Heart right ventricle (tissue), 16 donors: ENCODE measurements around the gene ZNF454. TPM values are rescaled to one million over a fixed set of nuclear protein-coding genes. Genes with fewer than 3 reads are reported as not detected.

Source experiments
- ATAC-seq, 8 donors: fragments of 200-7000 bp; cut with Tn5 transposase; one replicate each; pipeline ENCODE4 v1.9.1; 2020; ENCODE audit warnings: mild to moderate bottlenecking in 8 of 8, moderate library complexity in 8 of 8, moderate number of reproducible peaks in 1 of 8
- DNase-seq, 2 donors: peaks; one replicate each; pipeline ENCODE4 v3.0.0-alpha.2; 2020
- H3K27ac ChIP-seq, 10 donors: fragments of 200-600 bp; sonication (generic) in 2 of 10; one replicate each; pipeline versions ENCODE4 v1.5.0 to v1.8.0; 2020 to 2022; ENCODE audit warnings: mild to moderate bottlenecking in 3 of 10
- H3K27me3 ChIP-seq, 7 donors: fragments of 200-600 bp; one replicate each; pipeline ENCODE4 v1.8.0; 2021 to 2022; ENCODE audit warnings: mild to moderate bottlenecking in 2 of 7
- H3K36me3 ChIP-seq, 9 donors: fragments of 200-600 bp; sonication (generic) in 1 of 9; one replicate each; pipeline versions ENCODE4 v1.5.0 to v1.8.0; 2020 to 2022; ENCODE audit warnings: mild to moderate bottlenecking in 2 of 9
- H3K4me1 ChIP-seq, 9 donors: fragments of 200-600 bp; sonication (generic) in 1 of 9; one replicate each; pipeline versions ENCODE4 v1.5.0 to v1.8.0; 2020 to 2022; ENCODE audit warnings: mild to moderate bottlenecking in 4 of 9
- H3K4me3 ChIP-seq, 10 donors: fragments of 200-600 bp; sonication (generic) in 2 of 10; one replicate each; pipeline versions ENCODE4 v1.5.0 to v1.8.0; 2020 to 2022; ENCODE audit warnings: mild to moderate bottlenecking in 7 of 10, moderate library complexity in 2 of 10
- H3K9me3 ChIP-seq, 11 donors: fragments of 200-600 bp in 10 of 11; sonication (generic) in 2 of 11; one replicate each; pipeline versions ENCODE4 v1.5.0 to v1.8.0; 2013 to 2022; ENCODE audit warnings: mild to moderate bottlenecking in 2 of 11, control low read depth in 1 of 11, moderate library complexity in 1 of 11
- WGBS, 2 donors: extraction: QIAGEN DNeasy Blood & Tissue Kit; methylation state at CpG; one replicate each; pipeline ENCODE4 v1.1.7; 2013; ENCODE audit warnings: inconsistent platforms in 1 of 2; 5-methylcytosine and 5-hydroxymethylcytosine counted together
- intact Hi-C, 10 donors: fragments of 100-400 bp; cut with DNase I; formaldehyde crosslinking; loops; one replicate each; pipeline versions ENCODE4 v1.11.1 to v1.14.2; 2022
- polyA plus RNA-seq, 2 donors: library from polyadenylated mRNA; stranded (reverse); fragments of 200-250 nt; gene quantifications; one replicate each; pipeline ENCODE4 v1.2.3, GENCODE V29; 2013
- total RNA-seq, 10 donors: library from RNA; stranded (reverse); fragmentation: NEBNext Ultra II Directional in 3 of 10; extraction: Animal tissue kit (Norgen Biotek cat#: 25700) in 3 of 10; gene quantifications; one replicate each; pipeline versions ENCODE4 v1.2.1 to v1.2.4, GENCODE V29; 2021 to 2023
- TF ChIP-seq, protein P1 (sequence below), 9 donors: fragments of 200-600 bp; sonication (generic) in 2 of 9; IDR thresholded peaks; one replicate each; pipeline versions ENCODE4 v1.5.0 to v1.8.0; 2021 to 2022; ENCODE audit warnings: antibody characterized with exemption in 9 of 9, mild to moderate bottlenecking in 5 of 9, moderate library complexity in 1 of 9
- donor health status: Arrhythmogenic right ventricular cardiomyopathy.
- donor health status: ischemic (EF 13 %, LVEDD 7.1; RV severe dilation, severe dysfunction).
- donor health status: healthy with polysubstance abuse.
- donor health status: DM: no; HTN: yes; CAD: no.
- donor health status: DM: no; HTN: no; CAD: no.
- donor health status: ischemic (EF 25% LVEDD 6.9; RV normal size, moderate dysfunction).
- donor health status: ischemic (EF 25% LVEDD 5.7; RV mildly dilated, moderate dysfunction).
- donor health status: healthy.
- donor health status: DM: yes; HTN: yes; CAD: no.
- donor health status: Ischemic cardiomyopathy.
- donor health status: ischemic (EF 35%, LVEDD 5.7; RV mildly dilated, moderate dysfunction).
- donor health status: nonischemic (EF 11% LVEDD 7.7; RV severe dilation, severe dysfunction).
- donor health status: DM: yes; HTN: yes; CAD: no.
- donor health status: PGD.
- donor health status: ischemic (EF 29% LVEDD 5.4; RV normal size, mild dysfunction).
- donor health status: nonischemic (EF 23%, LVEDD 6.1; RV moderate dilation, normal function).

The ZNF454 gene
- total and polyA plus RNA-seq, 12 donors, result 0.84 to 2.7 (median 1.7) TPM

DNA sequence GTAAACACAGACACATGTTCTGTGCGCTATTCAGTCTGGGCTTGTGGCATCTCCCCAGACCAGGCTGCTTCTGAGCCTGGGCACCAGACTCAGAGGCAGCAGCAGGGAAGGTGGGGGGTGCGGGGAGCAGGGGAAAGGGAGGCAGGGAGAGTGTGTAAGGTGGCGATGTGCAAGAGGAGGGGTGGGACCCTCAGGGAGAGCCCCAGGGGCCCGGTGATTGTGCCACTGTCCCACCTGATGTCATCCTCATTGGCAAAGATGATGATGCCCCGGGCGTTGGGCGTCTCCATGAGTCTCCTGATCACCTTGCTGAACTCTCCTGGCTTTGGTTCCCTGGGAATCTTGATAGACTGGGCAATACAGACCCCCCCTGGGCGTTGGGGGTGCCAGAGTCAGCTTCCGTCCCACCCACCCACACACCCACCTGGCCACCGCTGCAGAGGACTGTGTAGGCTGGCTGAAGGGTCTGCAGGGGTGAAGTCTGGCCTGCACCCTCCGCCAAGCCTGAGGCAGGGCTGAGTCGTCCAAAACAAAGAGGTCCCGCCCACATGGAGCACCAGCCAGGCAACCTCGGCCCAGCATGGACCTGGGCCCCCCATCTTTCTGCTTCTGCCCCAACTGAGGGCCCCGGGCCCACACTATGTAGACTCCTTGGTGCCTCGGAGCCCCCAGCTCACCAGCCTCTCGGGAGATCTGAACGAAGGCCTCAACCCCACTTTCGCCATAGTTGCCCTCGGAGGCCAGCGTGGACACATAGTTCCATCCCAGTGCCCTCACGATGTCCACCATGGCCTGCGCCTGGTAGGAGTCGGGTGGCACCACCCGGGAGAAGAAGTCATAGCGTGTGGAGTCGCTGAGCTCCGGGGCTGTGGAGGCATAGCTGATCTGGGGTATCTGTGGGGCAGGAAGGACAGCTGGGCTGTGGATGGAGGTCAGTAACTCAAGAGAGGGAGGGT is 50.5 kb downstream of the ZNF454 start:
- TF ChIP-seq, protein P1, sequence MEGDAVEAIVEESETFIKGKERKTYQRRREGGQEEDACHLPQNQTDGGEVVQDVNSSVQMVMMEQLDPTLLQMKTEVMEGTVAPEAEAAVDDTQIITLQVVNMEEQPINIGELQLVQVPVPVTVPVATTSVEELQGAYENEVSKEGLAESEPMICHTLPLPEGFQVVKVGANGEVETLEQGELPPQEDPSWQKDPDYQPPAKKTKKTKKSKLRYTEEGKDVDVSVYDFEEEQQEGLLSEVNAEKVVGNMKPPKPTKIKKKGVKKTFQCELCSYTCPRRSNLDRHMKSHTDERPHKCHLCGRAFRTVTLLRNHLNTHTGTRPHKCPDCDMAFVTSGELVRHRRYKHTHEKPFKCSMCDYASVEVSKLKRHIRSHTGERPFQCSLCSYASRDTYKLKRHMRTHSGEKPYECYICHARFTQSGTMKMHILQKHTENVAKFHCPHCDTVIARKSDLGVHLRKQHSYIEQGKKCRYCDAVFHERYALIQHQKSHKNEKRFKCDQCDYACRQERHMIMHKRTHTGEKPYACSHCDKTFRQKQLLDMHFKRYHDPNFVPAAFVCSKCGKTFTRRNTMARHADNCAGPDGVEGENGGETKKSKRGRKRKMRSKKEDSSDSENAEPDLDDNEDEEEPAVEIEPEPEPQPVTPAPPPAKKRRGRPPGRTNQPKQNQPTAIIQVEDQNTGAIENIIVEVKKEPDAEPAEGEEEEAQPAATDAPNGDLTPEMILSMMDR (IDR thresholded peaks at IDR 0.05), result no peak
- Histone ChIP-seq H3K36me3 (no peaks in the 10 kb centered on the region), H3K9me3 (peaks cover 0 to 46% (median 13%) of the 10 kb centered on the region in 11 donors), H3K27me3 (peaks cover 11 to 50% (median 43%) of the 10 kb centered on the region in 7 donors), H3K4me3 (no peak overlapping the region), H3K27ac (no peak overlapping the region), H3K4me1 (peaks cover 0 to 2% (median 0%) of the 10 kb centered on the region in 9 donors)
- no peak for ATAC-seq
- DNase-seq, result no peak
- WGBS, 2 donors, result 88 to 91% methylated on average over 28 of the region's 28 CpGs
- intact Hi-C loops, result no loop called here

DNA sequence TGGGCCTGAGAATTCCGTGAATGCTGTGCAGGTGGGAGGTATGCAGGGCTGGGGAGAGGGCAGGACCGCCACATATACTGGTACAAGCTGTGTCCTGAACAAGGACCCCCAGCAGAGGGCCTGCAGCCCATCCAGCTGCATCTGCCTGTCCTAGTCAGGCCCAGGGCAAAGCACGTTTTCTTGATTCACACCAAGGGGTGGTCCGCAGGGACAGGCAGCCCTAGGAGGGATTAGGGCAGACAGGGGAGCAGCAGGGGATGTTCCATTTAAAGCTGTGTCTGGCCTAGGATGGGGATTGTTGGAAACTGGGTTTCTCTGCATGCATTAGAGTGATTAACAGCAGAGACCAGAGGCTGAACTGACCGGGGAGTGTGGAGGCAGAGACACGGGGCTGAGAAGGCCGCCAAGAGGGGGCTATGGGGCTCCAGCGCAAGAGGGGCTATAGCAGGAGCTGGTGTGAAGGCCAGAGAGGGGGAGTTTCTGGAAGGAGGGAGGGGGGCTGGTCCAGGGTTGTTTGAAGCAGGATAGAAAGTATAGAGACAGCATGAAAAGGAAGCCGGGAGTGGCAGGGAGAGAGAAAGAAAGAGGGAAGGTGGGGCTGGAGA is 51.4 kb downstream of the ZNF454 start:
- intact Hi-C loops, result no loop called here
- H3K27me3 ChIP-seq, result peaks cover 11 to 58% (median 47%) of the 10 kb centered on the region in 7 donors
- no peak overlapping the region for H3K4me3 ChIP-seq
- peaks cover 0 to 37% (median 4%) of the 10 kb centered on the region in 11 donors for H3K9me3 ChIP-seq
- WGBS, 2 donors, result 47 to 57% methylated on average over 9 of the region's 9 CpGs
- no peaks in the 10 kb centered on the region for H3K36me3 ChIP-seq
- no peak for ATAC-seq
- peaks cover 0 to 2% (median 0%) of the 10 kb centered on the region in 9 donors for H3K4me1 ChIP-seq
- no peak for DNase-seq
- H3K27ac ChIP-seq, result no peak overlapping the region
- TF ChIP-seq, protein P1 (IDR thresholded peaks at IDR 0.05), result no peak

DNA sequence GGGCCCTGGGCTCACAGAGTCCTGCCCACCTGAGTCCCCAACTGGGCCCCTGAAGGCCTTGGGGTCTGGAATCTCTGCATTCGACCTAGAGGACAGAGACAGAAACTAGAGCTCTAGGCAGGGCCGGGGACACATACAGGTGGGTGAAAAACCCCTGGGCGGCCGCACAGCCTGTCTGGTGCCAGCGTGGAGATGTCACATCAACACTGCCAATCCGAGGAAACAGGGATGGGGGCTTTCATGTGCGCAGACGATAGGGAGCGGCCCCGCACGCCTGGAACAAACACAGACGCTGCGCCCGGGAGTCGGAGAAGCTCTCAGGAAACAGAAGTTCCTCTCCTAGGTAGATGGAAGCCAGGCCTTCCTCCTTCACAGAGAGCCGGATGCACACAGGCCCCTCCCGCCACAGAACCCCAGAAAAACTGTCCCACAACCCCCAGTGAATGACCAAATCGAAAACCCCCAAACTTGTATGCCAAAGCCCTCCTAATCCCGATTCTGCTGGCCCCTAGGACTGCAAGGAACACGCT is 52.3 kb downstream of the ZNF454 start:
- Histone ChIP-seq H3K36me3 (no peaks in the 10 kb centered on the region), H3K27me3 (peaks cover 11 to 58% (median 47%) of the 10 kb centered on the region in 7 donors), H3K4me3 (no peak overlapping the region), H3K27ac (no peak overlapping the region), H3K4me1 (peaks cover 0 to 2% (median 0%) of the 10 kb centered on the region in 9 donors), H3K9me3 (peaks cover 0 to 29% (median 4%) of the 10 kb centered on the region in 11 donors)
- DNase-seq (no peak), ATAC-seq (no peak)
- TF ChIP-seq, protein P1 (IDR thresholded peaks at IDR 0.05), result no peak
- 65 to 67% methylated on average over 20 of the region's 20 CpGs for WGBS, 2 donors
- intact Hi-C loops, result no loop called here

DNA sequence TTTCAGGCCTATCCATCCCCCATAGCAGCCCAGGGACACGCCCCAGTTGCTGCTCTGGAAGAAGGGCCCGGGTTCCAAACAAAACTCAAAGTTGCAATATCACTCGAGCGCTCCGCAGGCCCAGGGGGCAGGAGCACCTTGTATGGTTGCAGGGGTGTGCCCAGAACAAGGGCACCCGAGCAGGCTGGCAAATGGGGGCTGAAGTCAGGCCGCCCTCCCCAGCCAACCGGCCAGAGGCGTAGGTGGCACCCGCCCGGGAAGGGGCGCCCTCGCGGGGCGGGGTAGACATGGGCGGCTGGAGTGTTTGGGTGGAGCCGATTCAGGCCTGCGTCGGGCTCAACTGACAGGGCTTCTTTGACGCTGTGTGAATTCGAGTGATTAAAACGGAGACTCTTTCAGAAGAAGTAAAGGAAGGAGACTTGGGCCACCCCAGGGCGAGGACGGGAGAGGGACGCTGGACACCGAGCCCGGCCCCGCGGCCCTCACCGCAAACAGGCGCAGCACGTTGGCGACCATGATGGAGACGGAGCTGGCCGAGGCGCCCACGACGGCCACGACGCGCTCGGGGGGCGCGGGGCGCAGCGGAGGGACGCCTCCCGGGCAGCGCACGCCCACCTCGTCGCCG is 53.1 kb downstream of the ZNF454 start:
- H3K27me3 ChIP-seq, result peaks cover 11 to 58% (median 47%) of the 10 kb centered on the region in 7 donors
- TF ChIP-seq, protein P1 (IDR thresholded peaks at IDR 0.05), result no peak
- H3K36me3 ChIP-seq, result no peaks in the 10 kb centered on the region
- peaks cover 0 to 2% (median 0%) of the 10 kb centered on the region in 9 donors for H3K4me1 ChIP-seq
- DNase-seq (no peak), ATAC-seq (no peak)
- intact Hi-C loops, result no loop called here
- H3K9me3 ChIP-seq, result peaks cover 0 to 23% (median 4%) of the 10 kb centered on the region in 11 donors
- no peak overlapping the region for H3K4me3 ChIP-seq
- no peak overlapping the region for H3K27ac ChIP-seq
- 20 to 21% methylated on average over 53 of the region's 53 CpGs for WGBS, 2 donors
